OCI-LY7 (cell line): ENCODE results near the gene MFRP.

Experiments used
- EZH2phosphoT487 ChIP-seq: fragments of 200-600 bp; sonication (generic); IDR thresholded peaks from 2 replicates; pipeline ENCODE4 v1.6.1; 2018; ENCODE audit warnings: low read depth, borderline replicate concordance, mild to moderate bottlenecking, mixed run types, antibody characterized with exemption, low read length, moderate library complexity, mixed read lengths
- TF ChIP-seq, protein P1 (sequence below): fragments of 200-600 bp; sonication (generic); conservative IDR thresholded peaks from 2 replicates; pipeline ENCODE4 v1.5.1; 2014; ENCODE audit warnings: mild to moderate bottlenecking, antibody characterized with exemption, low read length, moderate library complexity, mixed read lengths

DNA sequence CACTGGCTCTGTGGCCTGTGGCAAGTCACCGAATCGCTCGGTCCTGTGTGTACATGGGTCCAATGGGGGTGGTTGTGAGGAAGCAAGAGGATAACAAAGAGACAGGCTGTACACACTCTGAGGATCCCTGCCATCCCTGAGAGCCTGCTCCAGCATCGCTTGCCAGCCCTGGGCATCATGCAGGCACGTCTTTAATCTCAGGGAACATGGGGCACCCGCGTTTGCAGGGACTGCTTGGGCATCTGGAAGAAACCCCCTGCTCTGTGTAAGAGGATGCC lies 4.5 kb downstream of the MFRP start:
- TF ChIP-seq, protein P1, sequence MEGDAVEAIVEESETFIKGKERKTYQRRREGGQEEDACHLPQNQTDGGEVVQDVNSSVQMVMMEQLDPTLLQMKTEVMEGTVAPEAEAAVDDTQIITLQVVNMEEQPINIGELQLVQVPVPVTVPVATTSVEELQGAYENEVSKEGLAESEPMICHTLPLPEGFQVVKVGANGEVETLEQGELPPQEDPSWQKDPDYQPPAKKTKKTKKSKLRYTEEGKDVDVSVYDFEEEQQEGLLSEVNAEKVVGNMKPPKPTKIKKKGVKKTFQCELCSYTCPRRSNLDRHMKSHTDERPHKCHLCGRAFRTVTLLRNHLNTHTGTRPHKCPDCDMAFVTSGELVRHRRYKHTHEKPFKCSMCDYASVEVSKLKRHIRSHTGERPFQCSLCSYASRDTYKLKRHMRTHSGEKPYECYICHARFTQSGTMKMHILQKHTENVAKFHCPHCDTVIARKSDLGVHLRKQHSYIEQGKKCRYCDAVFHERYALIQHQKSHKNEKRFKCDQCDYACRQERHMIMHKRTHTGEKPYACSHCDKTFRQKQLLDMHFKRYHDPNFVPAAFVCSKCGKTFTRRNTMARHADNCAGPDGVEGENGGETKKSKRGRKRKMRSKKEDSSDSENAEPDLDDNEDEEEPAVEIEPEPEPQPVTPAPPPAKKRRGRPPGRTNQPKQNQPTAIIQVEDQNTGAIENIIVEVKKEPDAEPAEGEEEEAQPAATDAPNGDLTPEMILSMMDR = no peak
- no peak for TF ChIP-seq EZH2phosphoT487
